Trophoblast cell (in vitro differentiated cells and primary cell): ENCODE data around the gene GPR156.
"Not testable (repeated sequence)": the region's sequence is repeated elsewhere in the genome, so short reads cannot be mapped to it uniquely, and the experiment has no call there.

Experiments
- DNase-seq, 2 donors: peaks; one replicate each; pipeline ENCODE4 v3.0.0-alpha.2; 2016
- H2AFZ ChIP-seq: 2 replicates; pipeline ENCODE4 v1.6.1; 2013; ENCODE audit warnings: low read length, moderate library complexity, mild to moderate bottlenecking; ENCODE audit not compliant: insufficient read depth, poor library complexity
- H2AK5ac ChIP-seq: 2 replicates; pipeline ENCODE4 v1.6.1; 2013; ENCODE audit warnings: mild to moderate bottlenecking, low read length
- H2BK120ac ChIP-seq: 2 replicates; pipeline ENCODE4 v1.6.1; 2013; ENCODE audit warnings: low read length, mild to moderate bottlenecking, moderate library complexity; ENCODE audit not compliant: insufficient read depth, poor library complexity
- H2BK12ac ChIP-seq: 2 replicates; pipeline ENCODE4 v1.6.1; 2013; ENCODE audit warnings: mild to moderate bottlenecking, low read length, moderate library complexity
- H2BK5ac ChIP-seq: 2 replicates; pipeline ENCODE4 v1.6.1; 2013; ENCODE audit warnings: low read length, low read depth, moderate library complexity, mild to moderate bottlenecking; ENCODE audit not compliant: poor library complexity
- H3K14ac ChIP-seq: 2 replicates; pipeline ENCODE4 v1.6.1; 2013; ENCODE audit warnings: mild to moderate bottlenecking, low read length
- H3K18ac ChIP-seq: 2 replicates; pipeline ENCODE4 v1.6.1; 2013; ENCODE audit warnings: mild to moderate bottlenecking, low read length
- H3K23ac ChIP-seq: 2 replicates; pipeline ENCODE4 v1.6.1; 2013; ENCODE audit warnings: low read length
- H3K27ac ChIP-seq: 2 replicates; pipeline ENCODE4 v1.5.1; 2013; ENCODE audit warnings: low read depth, mild to moderate bottlenecking, inconsistent platforms, low read length, moderate library complexity
- H3K27me3 ChIP-seq: 2 replicates; pipeline ENCODE4 v1.6.1; 2013; ENCODE audit warnings: inconsistent platforms, mild to moderate bottlenecking, low read length, moderate library complexity; ENCODE audit not compliant: insufficient read depth
- H3K36me3 ChIP-seq, 2 experiments: 1 replicate in 1 of 2; 2 replicates in 1 of 2; pipeline ENCODE4 v1.6.1; 2013; ENCODE audit warnings: low read length in 2 of 2, mild to moderate bottlenecking in 2 of 2, moderate library complexity in 1 of 2; ENCODE audit not compliant: insufficient read depth in 2 of 2, control insufficient read depth in 1 of 2
- H3K4ac ChIP-seq: 2 replicates; pipeline ENCODE4 v1.6.1; 2013; ENCODE audit warnings: low read depth, mild to moderate bottlenecking, low read length, moderate library complexity
- H3K4me1 ChIP-seq, 2 experiments: 1 replicate in 1 of 2; 2 replicates in 1 of 2; pipeline ENCODE4 v1.6.1; 2013; ENCODE audit warnings: low read length in 2 of 2, mild to moderate bottlenecking in 2 of 2, moderate library complexity in 1 of 2; ENCODE audit not compliant: insufficient read depth in 2 of 2, control insufficient read depth in 1 of 2
- H3K4me2 ChIP-seq: 2 replicates; pipeline ENCODE4 v1.6.1; 2013; ENCODE audit warnings: inconsistent platforms, mild to moderate bottlenecking, low read length, moderate library complexity
- H3K4me3 ChIP-seq: 2 replicates; pipeline ENCODE4 v1.5.1; 2013; ENCODE audit warnings: mild to moderate bottlenecking, low read depth, low read length, inconsistent platforms
- H3K79me1 ChIP-seq: one replicate; pipeline ENCODE4 v1.6.1; 2013; ENCODE audit warnings: low read length
- H3K79me2 ChIP-seq: 2 replicates; pipeline ENCODE4 v1.6.1; 2013; ENCODE audit warnings: low read length, mild to moderate bottlenecking; ENCODE audit not compliant: control insufficient read depth, insufficient read depth, poor library complexity
- H3K9ac ChIP-seq: 2 replicates; pipeline ENCODE4 v1.6.1; 2013; ENCODE audit warnings: mild to moderate bottlenecking, low read length
- H3K9me3 ChIP-seq: 2 replicates; pipeline ENCODE4 v1.6.1; 2013; ENCODE audit warnings: low read depth, mild to moderate bottlenecking, control low read depth, inconsistent platforms, low read length; ENCODE audit not compliant: insufficient read depth
- H4K12ac ChIP-seq: 2 replicates; pipeline ENCODE4 v1.6.1; 2013; ENCODE audit warnings: low read depth, mild to moderate bottlenecking, low read length, moderate library complexity
- H4K8ac ChIP-seq: 2 replicates; pipeline ENCODE4 v1.6.1; 2013; ENCODE audit warnings: low read depth, mild to moderate bottlenecking, low read length, moderate library complexity
- H4K91ac ChIP-seq: one replicate; pipeline ENCODE4 v1.6.1; 2013; ENCODE audit warnings: low read depth, mild to moderate bottlenecking, low read length, moderate library complexity
- WGBS: extraction: QIAGEN DNeasy Blood & Tissue Kit; methylation state at CpG from one replicate; pipeline ENCODE4 v1.1.7; 2013; ENCODE audit warnings: missing lambda C conversion rate; ENCODE audit not compliant: insufficient read length, insufficient coverage; ENCODE audit errors: extremely low coverage; 5-methylcytosine and 5-hydroxymethylcytosine counted together

Gene GPR156

GRCh38 chr3:120156699-120157098, 128.3 kb downstream of the GPR156 start:
- H4K8ac ChIP-seq = no peak overlapping the region
- no peak overlapping the region for H4K12ac ChIP-seq
- H3K23ac ChIP-seq = no peak overlapping the region
- H3K9ac ChIP-seq = no peak overlapping the region
- peak in 1 of 2 donors; percentile 36 for DNase-seq
- no peak overlapping the region for H4K91ac ChIP-seq
- peaks cover 0 to 3% of the 10 kb centered on the region in 2 experiments for H3K36me3 ChIP-seq
- no peak overlapping the region for H2AK5ac ChIP-seq
- H2AFZ ChIP-seq = no peak overlapping the region
- H3K9me3 ChIP-seq = peaks cover 10% of the 10 kb centered on the region
- H3K4me1 ChIP-seq = peaks cover 12% of the 10 kb centered on the region in 2 experiments
- no peak overlapping the region for H3K4me3 ChIP-seq
- no peaks in the 10 kb centered on the region for H3K27me3 ChIP-seq
- no peak overlapping the region for H3K4ac ChIP-seq
- peaks cover 7% of the 10 kb centered on the region for H3K79me1 ChIP-seq
- H3K79me2 ChIP-seq = peaks cover 2% of the 10 kb centered on the region
- no peak overlapping the region for H3K14ac ChIP-seq
- H2BK5ac ChIP-seq = no peak overlapping the region
- H3K27ac ChIP-seq = no peak overlapping the region
- H3K4me2 ChIP-seq = no peak overlapping the region
- no peak overlapping the region for H2BK120ac ChIP-seq
- no peak overlapping the region for H3K18ac ChIP-seq
- H2BK12ac ChIP-seq = no peak overlapping the region

GRCh38 chr3:120155694-120156093, 129.3 kb downstream of the GPR156 start:
- H3K9me3 ChIP-seq, H3K4me3 ChIP-seq, H2BK12ac ChIP-seq, H3K36me3 ChIP-seq, H3K18ac ChIP-seq, H4K8ac ChIP-seq, H2AFZ ChIP-seq, H3K9ac ChIP-seq, H2AK5ac ChIP-seq, H2BK120ac ChIP-seq, DNase-seq, H3K23ac ChIP-seq, H3K79me2 ChIP-seq, H3K4ac ChIP-seq, H2BK5ac ChIP-seq, H3K27ac ChIP-seq, H3K27me3 ChIP-seq, H3K14ac ChIP-seq, H4K12ac ChIP-seq, H4K91ac ChIP-seq, H3K4me2 ChIP-seq, H3K79me1 ChIP-seq: not testable (repeated sequence)
- WGBS = no CpG with 5 or more reads among the region's 3 CpGs
- peaks cover 12% of the 10 kb centered on the region in 2 experiments for H3K4me1 ChIP-seq

GRCh38 chr3:120155108-120155507, 129.9 kb downstream of the GPR156 start:
- no peak overlapping the region for H3K4me3 ChIP-seq
- no peak overlapping the region for H3K23ac ChIP-seq
- H4K91ac ChIP-seq = no peak overlapping the region
- H3K9me3 ChIP-seq = peaks cover 10% of the 10 kb centered on the region
- H3K4me1 ChIP-seq = peaks cover 12% of the 10 kb centered on the region in 2 experiments
- H3K14ac ChIP-seq = no peak overlapping the region
- H3K4me2 ChIP-seq = no peak overlapping the region
- H2BK120ac ChIP-seq = no peak overlapping the region
- peaks cover 7% of the 10 kb centered on the region for H3K79me1 ChIP-seq
- H2BK12ac ChIP-seq = no peak overlapping the region
- H4K12ac ChIP-seq = no peak overlapping the region
- H3K79me2 ChIP-seq = peaks cover 2% of the 10 kb centered on the region
- H2AFZ ChIP-seq = no peak overlapping the region
- H3K4ac ChIP-seq = no peak overlapping the region
- no peak overlapping the region for H3K18ac ChIP-seq
- no peak overlapping the region for H3K27ac ChIP-seq
- H2AK5ac ChIP-seq = no peak overlapping the region
- no peak overlapping the region for H3K9ac ChIP-seq
- DNase-seq = no peak
- H3K27me3 ChIP-seq = no peaks in the 10 kb centered on the region
- no peak overlapping the region for H2BK5ac ChIP-seq
- H3K36me3 ChIP-seq = peaks cover 0 to 3% of the 10 kb centered on the region in 2 experiments
- H4K8ac ChIP-seq = no peak overlapping the region

DNA sequence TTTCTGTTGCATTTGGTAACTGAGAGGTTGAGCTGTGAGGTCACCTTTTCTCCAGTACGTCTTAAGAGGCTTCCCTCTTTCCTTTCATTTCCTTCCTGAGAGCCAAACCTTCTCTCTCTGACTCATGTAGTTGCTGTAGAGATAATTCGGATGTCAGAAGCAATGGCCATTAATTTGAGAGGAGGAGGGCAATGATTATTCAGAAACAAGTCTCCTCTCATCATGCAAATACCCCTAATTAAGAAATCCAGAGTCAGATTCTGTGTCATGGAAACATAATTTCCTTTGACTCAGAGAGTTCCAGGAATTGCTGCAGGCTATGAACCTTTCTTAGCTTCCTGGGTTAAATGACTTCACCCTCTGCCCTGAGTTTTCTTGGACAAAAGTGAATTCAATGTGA, 131.7 kb downstream of the GPR156 start:
- no peaks in the 10 kb centered on the region for H3K27me3 ChIP-seq
- peaks cover 3% of the 10 kb centered on the region for H3K79me1 ChIP-seq
- peaks cover 10% of the 10 kb centered on the region for H3K9me3 ChIP-seq
- no peak overlapping the region for H3K18ac ChIP-seq
- peak overlapping the region; percentile 82 for H4K91ac ChIP-seq
- peak overlapping the region; percentile 74 for H3K27ac ChIP-seq
- no peak overlapping the region for H2BK5ac ChIP-seq
- H3K9ac ChIP-seq = no peak overlapping the region
- DNase-seq = peak; percentile 76 to 95
- H3K36me3 ChIP-seq = peaks cover 0 to 3% of the 10 kb centered on the region in 2 experiments
- no peak overlapping the region for H3K14ac ChIP-seq
- no peak overlapping the region for H3K4me2 ChIP-seq
- H3K79me2 ChIP-seq = peaks cover 2% of the 10 kb centered on the region
- H3K4ac ChIP-seq = no peak overlapping the region
- H2BK12ac ChIP-seq = no peak overlapping the region
- H2BK120ac ChIP-seq = no peak overlapping the region
- peaks cover 9 to 10% of the 10 kb centered on the region in 2 experiments for H3K4me1 ChIP-seq
- H3K4me3 ChIP-seq = no peak overlapping the region
- WGBS = no CpG with 5 or more reads among the region's 2 CpGs
- H2AFZ ChIP-seq = no peak overlapping the region
- H3K23ac ChIP-seq = no peak overlapping the region
- H4K8ac ChIP-seq = no peak overlapping the region
- no peak overlapping the region for H4K12ac ChIP-seq
- H2AK5ac ChIP-seq = no peak overlapping the region
